Uterus (tissue), 2 donors: Measurements from ENCODE around the gene VAMP3.

Experiments
- CTCF ChIP-seq, 4 experiments: fragments of 200-600 bp in 2 of 4; fragments of 450-650 bp in 2 of 4; sonication (generic) in 2 of 4; IDR thresholded peaks; one replicate each; pipeline ENCODE4 v1.5.1; 2016 to 2019; ENCODE audit warnings: antibody characterized with exemption in 4 of 4, mild to moderate bottlenecking in 2 of 4, moderate library complexity in 1 of 4
- POLR2A ChIP-seq, 2 donors: fragments of 450-650 bp; IDR thresholded peaks; one replicate each; pipeline ENCODE4 v1.6.1; 2016; ENCODE audit warnings: antibody characterized with exemption in 2 of 2, mild to moderate bottlenecking in 1 of 2, moderate library complexity in 1 of 2

GRCh38 chr1:7786795-7787194 lies 15.7 kb downstream of the VAMP3 start:
- TF ChIP-seq CTCF (IDR thresholded peaks at IDR 0.05) (no peak), POLR2A (IDR thresholded peaks at IDR 0.05) (no peak)
